Measurements from ENCODE around the gene IFITM1.
"Not testable (repeated sequence)": the region's sequence is repeated elsewhere in the genome, so short reads cannot be mapped to it uniquely, and the experiment has no call there.

- TF ChIP-seq CTCF, POLR2AphosphoS5, EP300 (IDR thresholded peaks at IDR 0.05): not testable (repeated sequence)
Observed at GRCh38 chr11:349270-349954, 35.6 kb downstream of the IFITM1 start.
